Body of pancreas (tissue), 4 donors: Measurements from ENCODE around the gene UGGT2.

Source experiments
- CTCF ChIP-seq, 7 experiments: fragments of 450-650 bp in 4 of 7; fragments of 200-600 bp in 3 of 7; sonication (generic) in 3 of 7; IDR thresholded peaks; one replicate each; pipeline ENCODE4 v1.5.1; 2016 to 2019; ENCODE audit warnings: antibody characterized with exemption in 7 of 7
- POLR2A ChIP-seq, 3 donors: fragments of 450-650 bp; IDR thresholded peaks; one replicate each; pipeline ENCODE4 v1.6.1; 2016; ENCODE audit warnings: antibody characterized with exemption in 3 of 3, mild to moderate bottlenecking in 2 of 3

GRCh38 chr13:95920485-95920884 is 132.7 kb downstream of the UGGT2 start:
- TF ChIP-seq POLR2A (IDR thresholded peaks at IDR 0.05) (no peak), CTCF (IDR thresholded peaks at IDR 0.05) (no peak)
